Urothelium cell line (cell line): Measurements from ENCODE around the gene OR52I2.

Source experiments
- DNase-seq: peaks from one replicate; pipeline ENCODE4 v3.0.0; 2011; ENCODE audit warnings: low spot score, mixed read lengths
- FAIRE-seq: peaks from 2 replicates; lab custom pipeline; 2011; peaks lifted over from hg19 to GRCh38; lab: Jason Lieb, UNC

The OR52I2 gene

GRCh38 chr11:4607781-4608666 is 26.5 kb downstream of the OR52I2 start, which contains the start of gene TRIM68:
TRIM68 (minus strand) TSS chr11:4608231; CDS start chr11:4605504, 2,727 bp downstream.
- no peak for FAIRE-seq

GRCh38 chr11:4610258-4610935 is 28.9 kb downstream of the OR52I2 start:
- FAIRE-seq (no peak), DNase-seq (no peak)

More at GRCh38 chr11:4607781-4608666, 26.5 kb downstream of the OR52I2 start, which contains the start of gene TRIM68:
- peak; percentile 98 for DNase-seq

GRCh38 chr11:4611986-4612385 is 30.4 kb downstream of the OR52I2 start:
- DNase-seq (no peak), FAIRE-seq (no peak)

- FAIRE-seq (no peak), DNase-seq (no peak)
Observed at GRCh38 chr11:4615856-4616444, 34.4 kb downstream of the OR52I2 start.

GRCh38 chr11:4619514-4619913 is 38.0 kb downstream of the OR52I2 start:
- DNase-seq (no peak), FAIRE-seq (no peak)

- FAIRE-seq: no peak
- DNase-seq: peak; percentile 55
Observed at GRCh38 chr11:4626207-4627099, 44.9 kb downstream of the OR52I2 start.

- FAIRE-seq (no peak), DNase-seq (no peak)
Observed at GRCh38 chr11:4636136-4636535, 54.6 kb downstream of the OR52I2 start.

- FAIRE-seq: no peak
- peak; percentile 82 for DNase-seq
Observed at GRCh38 chr11:4636962-4637661, 55.6 kb downstream of the OR52I2 start, which contains the start of gene OR51D1. OR51D1 (plus strand) TSS chr11:4637477; CDS start chr11:4639791, 2,314 bp downstream.

GRCh38 chr11:4637662-4638047 is 56.1 kb downstream of the OR52I2 start:
- FAIRE-seq: no peak
- no peak for DNase-seq

- no peak for DNase-seq
- peak; percentile 71 for FAIRE-seq
Observed at GRCh38 chr11:4639931-4640330, 58.4 kb downstream of the OR52I2 start.

GRCh38 chr11:4641501-4641900 is 60.0 kb downstream of the OR52I2 start:
- DNase-seq (peak; percentile 20), FAIRE-seq (peak; percentile 76)

GRCh38 chr11:4642043-4642442 is 60.5 kb downstream of the OR52I2 start:
- FAIRE-seq (no peak), DNase-seq (no peak)
